ENCODE measurements around the gene R3HDM4.
A peak's percentile ranks its signal among the peaks of the same experiment; 100 is the strongest.

Gene R3HDM4

DNA sequence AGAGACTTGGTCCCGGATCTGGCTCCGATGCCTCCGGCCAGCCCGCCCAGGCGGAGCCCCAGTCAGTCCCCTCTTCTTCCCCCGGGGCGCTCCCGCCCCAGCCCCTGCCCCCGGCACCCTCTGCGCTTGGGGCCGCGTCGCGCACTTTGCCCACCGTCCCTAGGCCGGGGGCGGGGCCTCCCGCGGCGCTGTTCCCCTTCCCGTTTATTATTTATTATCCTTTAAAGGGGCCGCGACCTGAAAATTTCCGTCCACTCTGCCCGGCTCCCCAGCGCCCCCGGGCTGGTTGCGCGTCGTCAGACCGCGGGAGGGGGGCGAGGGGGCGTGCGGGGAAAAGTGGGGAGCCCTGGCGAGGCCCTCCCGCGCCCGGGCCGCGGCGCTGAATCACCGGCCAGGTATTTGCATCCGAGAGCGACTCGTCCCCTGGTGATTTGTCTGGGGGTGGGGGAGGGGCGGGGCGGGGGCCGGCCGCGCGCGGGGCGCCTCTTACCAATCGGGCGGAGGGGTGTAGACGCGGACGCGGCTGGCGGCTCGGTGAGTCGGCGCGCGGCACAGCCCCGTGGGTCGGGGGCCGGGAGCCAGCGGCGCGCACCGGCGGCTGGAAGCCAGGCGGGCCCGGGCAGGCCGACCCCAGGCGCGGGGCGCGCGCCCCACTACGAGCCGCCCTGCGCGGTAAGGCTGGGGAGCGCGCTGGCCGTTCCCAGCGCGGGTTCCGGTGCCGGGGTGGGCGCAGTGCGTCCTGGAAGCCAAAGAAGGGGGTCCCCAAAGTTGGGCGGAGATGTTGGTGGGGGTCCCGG, 12.7 kb upstream of the R3HDM4 start, which contains the start of gene ARID3A:
TSS of gene ARID3A (plus strand) at position 510 of the 797 bp plus-strand sequence. CDS start 3,494 bp downstream, outside the sequence.
- Histone ChIP-seq H3K9me3 (no peaks in the 10 kb centered on the region), H3K4me1 (peaks cover 0 to 36% (median 24%) of the 10 kb centered on the region in 4 donors)

DNA sequence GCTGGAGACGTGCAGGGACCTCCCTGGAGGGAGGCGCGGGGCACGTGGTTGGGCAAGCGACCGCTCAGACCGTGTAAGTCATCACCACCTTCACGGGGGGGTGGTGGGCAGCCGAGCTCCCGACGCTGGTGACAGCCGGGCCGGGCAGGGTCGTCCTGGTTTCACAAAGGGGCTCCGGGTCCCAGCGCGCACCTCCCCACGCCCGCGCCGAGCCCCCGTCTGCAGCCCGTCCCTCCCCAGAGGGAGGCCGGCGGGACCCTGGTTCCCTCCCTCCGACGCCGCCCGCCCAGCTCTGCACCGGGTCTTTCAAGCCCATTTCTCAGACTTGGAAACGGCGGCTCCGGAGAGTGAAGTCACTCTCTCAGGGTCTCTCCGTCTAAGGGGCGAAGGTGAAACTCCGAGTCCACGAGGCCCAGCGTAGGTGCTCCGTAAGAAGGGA, 12.1 kb upstream of the R3HDM4 start:
- intact Hi-C loops (cut with DNase I; ENCODE audit: low total_unique reads) = loop anchor here (10.0 kb wide), 1 partner anchor 180 kb away; the partner anchor contains the start of gene GPX4
- no peaks in the 10 kb centered on the region for H3K36me3 ChIP-seq
- H3K4me1 ChIP-seq = peaks cover 0 to 43% (median 31%) of the 10 kb centered on the region in 4 donors
- peak overlapping the region; percentile 61 to 74 for H3K27ac ChIP-seq
- peak overlapping the region; percentile 80 to 87 for H3K4me3 ChIP-seq
- DNase-seq = peak in 1 of 2 donors; percentile 84
- TF ChIP-seq, protein P1, sequence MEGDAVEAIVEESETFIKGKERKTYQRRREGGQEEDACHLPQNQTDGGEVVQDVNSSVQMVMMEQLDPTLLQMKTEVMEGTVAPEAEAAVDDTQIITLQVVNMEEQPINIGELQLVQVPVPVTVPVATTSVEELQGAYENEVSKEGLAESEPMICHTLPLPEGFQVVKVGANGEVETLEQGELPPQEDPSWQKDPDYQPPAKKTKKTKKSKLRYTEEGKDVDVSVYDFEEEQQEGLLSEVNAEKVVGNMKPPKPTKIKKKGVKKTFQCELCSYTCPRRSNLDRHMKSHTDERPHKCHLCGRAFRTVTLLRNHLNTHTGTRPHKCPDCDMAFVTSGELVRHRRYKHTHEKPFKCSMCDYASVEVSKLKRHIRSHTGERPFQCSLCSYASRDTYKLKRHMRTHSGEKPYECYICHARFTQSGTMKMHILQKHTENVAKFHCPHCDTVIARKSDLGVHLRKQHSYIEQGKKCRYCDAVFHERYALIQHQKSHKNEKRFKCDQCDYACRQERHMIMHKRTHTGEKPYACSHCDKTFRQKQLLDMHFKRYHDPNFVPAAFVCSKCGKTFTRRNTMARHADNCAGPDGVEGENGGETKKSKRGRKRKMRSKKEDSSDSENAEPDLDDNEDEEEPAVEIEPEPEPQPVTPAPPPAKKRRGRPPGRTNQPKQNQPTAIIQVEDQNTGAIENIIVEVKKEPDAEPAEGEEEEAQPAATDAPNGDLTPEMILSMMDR (IDR thresholded peaks at IDR 0.05) = no peak
- peaks cover 5 to 21% of the 10 kb centered on the region in 2 donors for H3K27me3 ChIP-seq
- H3K9me3 ChIP-seq = no peaks in the 10 kb centered on the region

More for the DNA sequence above, 12.7 kb upstream of the R3HDM4 start, which contains the start of gene ARID3A:
- DNase-seq = peak; percentile 82 to 89
- intact Hi-C loops (cut with DNase I; ENCODE audit: low total_unique reads) = loop anchor here (10.0 kb wide), 1 partner anchor 179 kb away; the partner anchor contains the start of gene GPX4
- Histone ChIP-seq H3K4me3 (peak within 1 kb of the TSS; percentile 80 to 87), H3K27ac (peak within 1 kb of the TSS; percentile 61 to 74), H3K27me3 (peaks cover 0 to 14% of the 10 kb centered on the region in 2 donors), H3K36me3 (no peaks in the 10 kb centered on the region)
- TF ChIP-seq, protein P1 (IDR thresholded peaks at IDR 0.05) = no peak

DNA sequence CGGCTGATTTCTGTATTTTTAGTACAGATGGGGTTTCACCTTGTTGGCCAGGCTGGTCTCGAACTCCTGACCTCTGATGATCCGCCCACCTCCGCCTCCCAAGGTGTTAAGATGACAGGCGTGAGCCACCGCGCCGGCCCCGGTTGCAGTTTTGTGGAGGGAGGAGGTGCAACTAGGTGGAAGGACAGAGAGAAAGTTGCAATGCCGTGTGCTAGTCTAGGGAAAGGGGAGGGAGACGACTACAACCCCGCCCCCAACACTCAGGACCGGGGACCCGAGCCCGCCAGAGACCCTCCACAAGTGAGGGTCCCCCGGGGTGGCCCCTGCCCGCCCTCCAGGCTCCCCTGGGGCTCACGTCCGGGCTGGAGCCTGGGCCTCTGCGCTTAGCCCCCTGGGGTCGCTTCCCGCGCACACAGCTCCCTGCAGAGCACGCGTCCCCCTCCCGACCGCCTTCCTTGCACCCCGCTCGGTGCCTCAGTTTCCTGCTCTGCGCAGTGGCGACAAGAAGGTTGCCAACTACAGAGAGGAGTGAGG, 11.6 kb upstream of the R3HDM4 start:
- TF ChIP-seq, protein P1 (IDR thresholded peaks at IDR 0.05) = no peak
- Histone ChIP-seq H3K27ac (peak overlapping the region; percentile 61 to 74), H3K4me3 (peak overlapping the region; percentile 80 to 87), H3K36me3 (no peaks in the 10 kb centered on the region), H3K27me3 (peaks cover 10 to 25% of the 10 kb centered on the region in 2 donors), H3K4me1 (peaks cover 0 to 47% (median 35%) of the 10 kb centered on the region in 4 donors), H3K9me3 (no peaks in the 10 kb centered on the region)
- intact Hi-C loops (cut with DNase I; ENCODE audit: low total_unique reads) = loop anchor here (10.0 kb wide), 1 partner anchor 180 kb away; the partner anchor contains the start of gene GPX4
- no peak for DNase-seq

DNA sequence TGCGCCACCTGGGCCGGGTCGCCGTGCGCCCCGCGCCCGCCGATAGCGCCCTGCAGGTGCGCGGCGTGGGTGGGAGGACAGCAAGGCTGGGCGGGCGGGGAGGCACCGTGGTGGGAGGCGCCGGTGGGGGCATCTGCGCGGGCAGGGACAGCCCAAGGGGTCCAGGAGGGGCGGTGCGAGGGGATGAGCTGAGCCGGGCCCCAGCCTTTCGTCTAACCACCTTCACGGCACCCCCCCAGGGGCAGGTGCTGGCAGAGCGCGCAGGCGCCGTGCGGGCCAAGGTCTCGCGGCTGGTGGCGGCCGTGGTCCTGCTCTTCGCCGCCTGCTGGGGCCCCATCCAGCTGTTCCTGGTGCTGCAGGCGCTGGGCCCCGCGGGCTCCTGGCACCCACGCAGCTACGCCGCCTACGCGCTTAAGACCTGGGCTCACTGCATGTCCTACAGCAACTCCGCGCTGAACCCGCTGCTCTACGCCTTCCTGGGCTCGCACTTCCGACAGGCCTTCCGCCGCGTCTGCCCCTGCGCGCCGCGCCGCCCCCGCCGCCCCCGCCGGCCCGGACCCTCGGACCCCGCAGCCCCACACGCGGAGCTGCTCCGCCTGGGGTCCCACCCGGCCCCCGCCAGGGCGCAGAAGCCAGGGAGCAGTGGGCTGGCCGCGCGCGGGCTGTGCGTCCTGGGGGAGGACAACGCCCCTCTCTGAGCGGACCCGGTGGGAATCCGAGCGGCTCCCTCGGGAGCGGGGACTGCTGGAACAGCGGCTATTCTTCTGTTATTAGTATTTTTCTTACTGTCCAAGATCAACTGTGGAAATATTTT, 7.2 kb upstream of the R3HDM4 start:
- peaks cover 0 to 58% (median 49%) of the 10 kb centered on the region in 4 donors for H3K4me1 ChIP-seq
- peak overlapping the region in 1 of 2 donors; percentile 28 for H3K4me3 ChIP-seq

More for the DNA sequence above, 7.2 kb upstream of the R3HDM4 start:
- no peak for DNase-seq
- intact Hi-C loops (cut with DNase I; ENCODE audit: low total_unique reads) = loop anchor here (10.0 kb wide), 1 partner anchor 185 kb away; the partner anchor contains the start of gene GPX4
- peaks cover 12 to 59% of the 10 kb centered on the region in 2 donors for H3K27me3 ChIP-seq
- no peaks in the 10 kb centered on the region for H3K9me3 ChIP-seq
- TF ChIP-seq, protein P1 (IDR thresholded peaks at IDR 0.05) = no peak
- no peaks in the 10 kb centered on the region for H3K36me3 ChIP-seq
- H3K27ac ChIP-seq = no peak overlapping the region

Data from tibial artery (tissue), 4 donors.